T-cell (primary cell): Measurements from ENCODE around the gene MCM8. TPM values are rescaled to one million over a fixed set of nuclear protein-coding genes. Genes with fewer than 3 reads are reported as not detected.

Experiments
- ATAC-seq, 4 experiments: fragments of 200-7000 bp in 3 of 4; fragments of 150-1000 bp in 1 of 4; cut with Tn5 transposase; replicated peaks in 1 of 4; 1 replicate in 3 of 4; 2 replicates in 1 of 4; pipeline ENCODE4 v1.10.0; 2021; ENCODE audit warnings: moderate library complexity in 3 of 4, mild to moderate bottlenecking in 2 of 4, moderate number of reproducible peaks in 1 of 4
- CTCF ChIA-PET, 2 donors: fragments of 300-600 bp; sonication (Branson Sonifier 250); formaldehyde crosslinking; loops; one replicate each; lab custom pipeline; 2022; ENCODE audit warnings: antibody characterized with exemption in 2 of 2; lab: Charles Lee
- POLR2A ChIA-PET, 2 donors: fragments of 300-600 bp; sonication (Branson Sonifier 250); formaldehyde crosslinking; loops; one replicate each; lab custom pipeline; 2022; ENCODE audit warnings: antibody characterized with exemption in 2 of 2; lab: Charles Lee
- DNase-seq, 35 experiments: peaks; one replicate each; pipeline versions ENCODE4 v3.0.0 to v3.0.0-alpha.2; 2013 to 2023
- H3K27ac ChIP-seq: one replicate; pipeline ENCODE4 v1.5.1; 2013; ENCODE audit warnings: low read length
- H3K27me3 ChIP-seq, 2 experiments: replicated peaks in 1 of 2; 1 replicate in 1 of 2; 2 replicates in 1 of 2; pipeline versions ENCODE4 v1.6.1 to v1.7.0; 2013; ENCODE audit warnings: low read length in 1 of 2, mixed read lengths in 1 of 2; ENCODE audit not compliant: control insufficient read depth in 2 of 2, insufficient read depth in 2 of 2; ENCODE audit errors: extremely low read depth in 1 of 2
- H3K36me3 ChIP-seq, 2 donors: 1 replicate in 1 of 2; 2 replicates in 1 of 2; pipeline versions ENCODE4 v1.6.1 to v1.7.0; 2013; ENCODE audit warnings: low read length in 1 of 2; ENCODE audit not compliant: control insufficient read depth in 2 of 2, insufficient read depth in 1 of 2; ENCODE audit errors: extremely low read depth in 1 of 2
- H3K4me1 ChIP-seq, 2 experiments: 1 replicate in 1 of 2; 2 replicates in 1 of 2; pipeline versions ENCODE4 v1.6.1 to v1.7.0; 2013; ENCODE audit warnings: low read length in 2 of 2, mixed read lengths in 1 of 2; ENCODE audit not compliant: insufficient read depth in 2 of 2, control insufficient read depth in 1 of 2; ENCODE audit errors: extremely low read depth in 1 of 2
- H3K4me3 ChIP-seq, 2 donors: 1 replicate in 1 of 2; 2 replicates in 1 of 2; pipeline versions ENCODE4 v1.5.1 to v1.7.0; 2013; ENCODE audit warnings: mild to moderate bottlenecking in 2 of 2, low read length in 1 of 2, moderate library complexity in 1 of 2; ENCODE audit not compliant: control insufficient read depth in 1 of 2; ENCODE audit errors: extremely low read depth in 1 of 2
- H3K9me3 ChIP-seq: 2 replicates; pipeline ENCODE4 v1.7.0; 2013
- H3K27ac Mint-ChIP-seq, 2 donors: one replicate each; pipeline ENCODE4 v1.8.0; 2020 to 2021; ENCODE audit warnings: mild to moderate bottlenecking in 2 of 2, mixed read lengths in 2 of 2
- H3K27me3 Mint-ChIP-seq, 2 donors: one replicate each; pipeline ENCODE4 v1.8.0; 2021 to 2022; ENCODE audit warnings: mixed read lengths in 2 of 2
- H3K36me3 Mint-ChIP-seq: one replicate; pipeline ENCODE4 v1.8.0; 2021; ENCODE audit warnings: mixed read lengths
- H3K4me1 Mint-ChIP-seq, 3 donors: one replicate each; pipeline ENCODE4 v1.8.0; 2020 to 2022; ENCODE audit warnings: mixed read lengths in 3 of 3, mild to moderate bottlenecking in 1 of 3
- H3K4me3 Mint-ChIP-seq, 3 donors: one replicate each; pipeline ENCODE4 v1.8.0; 2020 to 2022; ENCODE audit warnings: mild to moderate bottlenecking in 3 of 3, mixed read lengths in 3 of 3, moderate library complexity in 3 of 3
- H3K9me3 Mint-ChIP-seq, 3 donors: one replicate each; pipeline ENCODE4 v1.8.0; 2020 to 2022; ENCODE audit warnings: mixed read lengths in 3 of 3
- WGBS: methylation state at CpG from one replicate; pipeline ENCODE4 v1.1.5; 2013; ENCODE audit warnings: missing lambda C conversion rate; ENCODE audit not compliant: insufficient coverage; 5-methylcytosine and 5-hydroxymethylcytosine counted together
- total RNA-seq, 35 experiments: library from RNA in 6 of 35; stranded (reverse) in 6 of 35; fragments of 120-200 nt in 1 of 35; gene quantifications; one replicate each; pipeline versions ENCODE4 v1.2.1 to v1.2.4 and lab custom pipeline; 2013 to 2026

MCM8 gene
- total RNA-seq, 5 donors from 2014 or later (not counting 1 experiment from before 2014, with no cell fraction given), result 4.4 to 8.3 (median 7.3) TPM

DNA sequence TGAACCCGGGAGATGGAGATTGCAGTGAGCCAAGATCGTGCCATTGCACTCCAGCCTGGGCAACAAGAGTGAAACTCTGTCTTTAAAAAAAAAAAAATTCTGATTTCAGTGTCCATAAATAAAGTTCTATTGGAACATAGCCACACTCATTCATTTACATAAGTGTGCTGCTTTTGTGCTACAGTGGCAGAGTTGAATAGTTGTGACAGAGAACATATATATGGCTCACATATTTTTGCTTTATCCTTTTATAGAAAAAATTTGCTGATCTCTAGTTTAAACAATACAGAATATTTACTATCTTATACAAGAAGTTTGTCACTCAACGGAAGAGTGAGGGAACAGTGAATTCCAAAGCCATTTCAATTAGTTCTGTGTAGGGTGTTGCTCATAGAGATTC, 18.0 kb downstream of the MCM8 start:
- H3K4me1 ChIP-seq, result no peaks in the 10 kb centered on the region
- no peaks in the 10 kb centered on the region for H3K27me3 ChIP-seq
- no peak overlapping the region for H3K27ac ChIP-seq
- H3K4me3 Mint-ChIP-seq, result no peak overlapping the region
- peaks cover 0 to 25% of the 10 kb centered on the region in 2 donors for H3K36me3 ChIP-seq
- 100% methylated on average over 1 of the region's 3 CpGs for WGBS
- no peaks in the 10 kb centered on the region for H3K9me3 ChIP-seq
- no peaks in the 10 kb centered on the region for H3K4me1 Mint-ChIP-seq
- no peak overlapping the region for H3K27ac Mint-ChIP-seq
- H3K36me3 Mint-ChIP-seq, result peaks cover 44% of the 10 kb centered on the region
- ATAC-seq (no peak), DNase-seq (no peak)
- no peaks in the 10 kb centered on the region for H3K27me3 Mint-ChIP-seq
- no peaks in the 10 kb centered on the region for H3K9me3 Mint-ChIP-seq
- H3K4me3 ChIP-seq, result no peak overlapping the region
- ChIA-PET POLR2A (interaction anchor here in 1 of 2 donors (0.6 kb wide), 1 partner anchor 42 kb away, joined by 3 read pairs; no protein-coding TSS in a partner anchor), CTCF (no interaction called here)

DNA sequence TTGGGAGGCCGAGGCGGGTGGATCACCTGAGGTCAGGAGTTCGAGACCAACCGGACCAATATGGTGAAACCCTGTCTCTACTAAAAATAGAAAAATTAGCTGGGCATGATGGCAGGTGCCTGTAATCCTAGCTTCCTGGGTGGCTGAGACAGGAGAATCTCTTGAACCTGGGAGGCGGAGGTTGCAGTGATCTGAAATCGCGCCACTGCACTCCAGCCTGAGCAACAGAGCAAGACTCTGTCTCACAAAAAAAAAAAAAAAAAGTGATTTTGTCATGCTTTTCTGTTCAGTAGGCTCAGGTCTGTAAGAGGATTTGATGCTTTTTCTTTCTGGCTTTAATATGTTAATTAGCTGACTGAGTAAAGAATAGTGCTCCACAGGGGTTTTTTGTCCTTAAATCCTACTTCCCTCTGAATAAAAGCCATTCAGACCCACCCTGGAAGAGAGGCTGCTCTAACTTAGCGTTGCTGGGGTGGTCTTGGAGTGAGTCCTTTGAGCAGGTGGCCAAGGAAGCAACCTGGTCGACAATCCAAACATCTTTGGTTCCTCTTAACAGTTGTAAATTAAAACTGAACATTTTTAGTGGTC, 19.0 kb downstream of the MCM8 start:
- peaks cover 44% of the 10 kb centered on the region for H3K36me3 Mint-ChIP-seq
- CTCF ChIA-PET, result no interaction called here

DNA sequence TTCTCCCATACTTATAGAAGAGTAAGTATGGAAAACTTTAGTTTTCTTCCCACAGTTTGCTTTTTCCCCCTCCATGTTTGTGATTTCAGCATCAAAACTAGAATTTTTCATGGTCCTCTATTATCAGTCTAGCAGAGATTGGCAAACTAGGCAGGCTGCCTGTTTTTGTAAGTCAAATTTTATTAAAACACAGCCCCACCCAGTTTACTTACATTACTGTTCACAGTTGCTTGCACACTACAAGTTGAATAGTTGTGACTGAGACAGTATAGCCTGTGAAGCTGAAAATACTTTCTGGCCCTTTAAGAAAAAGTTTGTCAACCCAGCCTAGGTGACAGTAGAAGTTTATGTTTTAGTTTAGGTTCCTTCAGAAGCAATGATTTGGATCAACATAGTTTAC, 19.5 kb downstream of the MCM8 start:
- Mint-ChIP-seq H3K9me3 (no peaks in the 10 kb centered on the region), H3K36me3 (peaks cover 40% of the 10 kb centered on the region), H3K4me3 (no peak overlapping the region), H3K4me1 (no peaks in the 10 kb centered on the region), H3K27me3 (no peaks in the 10 kb centered on the region), H3K27ac (no peak overlapping the region)
- Histone ChIP-seq H3K27me3 (no peaks in the 10 kb centered on the region), H3K4me3 (no peak overlapping the region), H3K36me3 (peaks cover 0 to 24% of the 10 kb centered on the region in 2 donors), H3K9me3 (no peaks in the 10 kb centered on the region), H3K4me1 (no peaks in the 10 kb centered on the region), H3K27ac (no peak overlapping the region)
- ChIA-PET CTCF (no interaction called here), POLR2A (no interaction called here)
- ATAC-seq (no peak), DNase-seq (no peak)

More for the DNA sequence above, 19.0 kb downstream of the MCM8 start:
- ATAC-seq (no peak), DNase-seq (no peak)
- no peaks in the 10 kb centered on the region for H3K9me3 Mint-ChIP-seq
- no peaks in the 10 kb centered on the region for H3K27me3 Mint-ChIP-seq
- POLR2A ChIA-PET, result interaction anchor here in 1 of 2 donors (0.7 kb wide), 1 partner anchor 45 kb away, joined by 3 read pairs; no protein-coding TSS in a partner anchor
- H3K36me3 ChIP-seq, result peaks cover 0 to 25% of the 10 kb centered on the region in 2 donors
- H3K27ac Mint-ChIP-seq, result no peak overlapping the region
- H3K9me3 ChIP-seq, result no peaks in the 10 kb centered on the region
- WGBS, result 99% methylated on average over 7 of the region's 9 CpGs
- no peaks in the 10 kb centered on the region for H3K4me1 ChIP-seq
- no peaks in the 10 kb centered on the region for H3K27me3 ChIP-seq
- no peaks in the 10 kb centered on the region for H3K4me1 Mint-ChIP-seq
- no peak overlapping the region for H3K27ac ChIP-seq
- H3K4me3 Mint-ChIP-seq, result no peak overlapping the region
- no peak overlapping the region for H3K4me3 ChIP-seq

DNA sequence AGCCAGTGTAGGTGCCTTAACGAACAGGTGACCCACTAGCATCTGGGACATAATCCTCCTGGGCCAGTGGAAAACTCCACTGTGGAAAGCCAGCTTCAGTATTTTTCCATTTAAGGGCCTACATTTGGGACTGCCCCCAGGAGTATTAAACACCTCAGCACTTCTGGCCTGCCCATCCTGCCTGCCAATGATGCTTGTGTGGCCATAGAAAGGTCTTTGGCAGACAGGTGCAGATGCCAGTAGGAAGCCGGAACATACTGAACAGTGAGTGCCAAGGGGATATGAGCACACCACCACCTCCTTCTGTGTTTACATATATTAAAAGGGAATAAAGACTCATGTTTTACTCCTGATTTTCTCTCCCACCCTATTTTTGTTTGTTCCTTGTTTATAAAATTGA, 19.9 kb downstream of the MCM8 start:
- 86% methylated on average over 1 of the region's 2 CpGs for WGBS
- no peak overlapping the region for H3K27ac Mint-ChIP-seq
- Histone ChIP-seq H3K27me3 (no peaks in the 10 kb centered on the region), H3K4me3 (no peak overlapping the region), H3K27ac (no peak overlapping the region), H3K9me3 (no peaks in the 10 kb centered on the region), H3K4me1 (no peaks in the 10 kb centered on the region), H3K36me3 (peaks cover 0 to 26% of the 10 kb centered on the region in 2 donors)
- H3K4me3 Mint-ChIP-seq, result no peak overlapping the region
- H3K9me3 Mint-ChIP-seq, result no peaks in the 10 kb centered on the region
- no peaks in the 10 kb centered on the region for H3K27me3 Mint-ChIP-seq
- no peaks in the 10 kb centered on the region for H3K4me1 Mint-ChIP-seq
- DNase-seq, result no peak
- ATAC-seq, result no peak
- CTCF ChIA-PET, result no interaction called here
- peaks cover 36% of the 10 kb centered on the region for H3K36me3 Mint-ChIP-seq
- POLR2A ChIA-PET, result no interaction called here

DNA sequence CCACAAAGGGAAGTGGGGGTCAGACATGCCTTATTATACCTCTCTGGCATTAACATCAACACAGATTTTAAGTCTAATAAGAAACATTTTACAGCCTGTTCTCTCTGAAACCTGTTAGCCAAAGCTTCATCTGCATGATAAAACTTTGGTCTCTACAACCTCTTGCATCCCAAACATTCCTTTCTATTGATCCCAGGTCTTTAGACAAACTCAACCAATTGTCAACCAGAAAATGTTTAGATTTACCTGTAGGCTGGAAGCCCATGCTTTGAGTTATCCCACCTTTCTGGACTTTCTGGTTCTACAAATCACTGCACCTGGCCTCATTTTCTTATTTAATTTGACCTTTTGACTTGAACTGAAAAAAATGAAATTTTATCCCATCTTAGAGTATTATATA, 20.8 kb downstream of the MCM8 start:
- H3K27me3 ChIP-seq, result no peaks in the 10 kb centered on the region
- H3K4me1 ChIP-seq, result no peaks in the 10 kb centered on the region
- ChIA-PET CTCF (no interaction called here), POLR2A (no interaction called here)
- Mint-ChIP-seq H3K27me3 (no peaks in the 10 kb centered on the region), H3K36me3 (peaks cover 28% of the 10 kb centered on the region), H3K27ac (no peak overlapping the region), H3K4me1 (no peaks in the 10 kb centered on the region), H3K9me3 (no peaks in the 10 kb centered on the region), H3K4me3 (no peak overlapping the region)
- no peak overlapping the region for H3K27ac ChIP-seq
- H3K4me3 ChIP-seq, result no peak overlapping the region
- DNase-seq, result no peak
- peaks cover 0 to 24% of the 10 kb centered on the region in 2 donors for H3K36me3 ChIP-seq
- no peaks in the 10 kb centered on the region for H3K9me3 ChIP-seq
- ATAC-seq, result no peak

DNA sequence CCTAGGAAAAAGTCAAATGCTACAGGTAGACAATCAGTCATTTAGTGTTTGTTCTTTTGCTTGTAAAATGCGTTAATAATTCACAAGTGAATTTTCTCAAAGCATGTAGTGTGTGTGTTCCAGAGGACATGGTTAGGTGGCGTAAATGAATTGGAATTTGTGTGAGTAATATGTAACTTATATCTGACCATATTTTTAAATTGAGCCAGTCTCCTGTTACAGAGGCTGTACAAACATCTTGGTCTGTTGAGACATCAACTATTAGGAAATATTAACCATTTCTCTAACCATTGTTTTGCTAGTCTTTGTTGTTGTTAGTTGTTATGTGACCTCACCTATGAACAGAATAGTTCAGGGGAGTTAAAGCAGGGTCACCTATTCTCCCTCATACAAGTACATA, 22.7 kb downstream of the MCM8 start:
- no CpG with 5 or more reads among the region's 2 CpGs for WGBS
- CTCF ChIA-PET, result no interaction called here
- no peak for ATAC-seq
- Mint-ChIP-seq H3K9me3 (no peaks in the 10 kb centered on the region), H3K4me3 (no peak overlapping the region), H3K27ac (no peak overlapping the region), H3K27me3 (no peaks in the 10 kb centered on the region), H3K4me1 (no peaks in the 10 kb centered on the region), H3K36me3 (peaks cover 17% of the 10 kb centered on the region)
- POLR2A ChIA-PET, result no interaction called here
- H3K4me1 ChIP-seq, result no peaks in the 10 kb centered on the region
- no peak overlapping the region for H3K27ac ChIP-seq
- no peaks in the 10 kb centered on the region for H3K27me3 ChIP-seq
- no peak overlapping the region for H3K4me3 ChIP-seq
- no peak for DNase-seq
- no peaks in the 10 kb centered on the region for H3K9me3 ChIP-seq
- peaks cover 0 to 24% of the 10 kb centered on the region in 2 donors for H3K36me3 ChIP-seq

DNA sequence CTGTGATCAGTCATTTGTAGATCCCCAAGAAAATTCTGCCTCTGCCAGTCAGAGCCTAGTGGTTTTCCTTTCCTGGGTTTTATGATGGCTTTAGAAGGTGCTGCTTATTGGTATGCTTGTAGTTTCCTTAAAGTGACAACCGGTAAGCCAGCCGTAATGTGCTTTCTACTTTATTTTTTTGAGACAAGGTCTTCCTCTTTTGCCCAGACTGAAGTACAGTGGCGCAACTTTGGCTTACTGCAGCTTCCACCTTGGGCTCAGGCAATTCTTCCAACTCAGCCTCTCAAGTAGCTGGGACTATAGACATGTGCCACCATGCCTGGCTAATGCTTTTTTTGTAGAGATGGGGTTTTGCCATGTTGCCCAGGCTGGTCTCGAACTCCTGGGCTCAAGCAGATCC, 23.5 kb downstream of the MCM8 start:
- no peak overlapping the region for H3K4me3 Mint-ChIP-seq
- H3K36me3 ChIP-seq, result peaks cover 2 to 20% of the 10 kb centered on the region in 2 donors
- H3K27ac ChIP-seq, result no peak overlapping the region
- 86% methylated on average over 1 of the region's 4 CpGs for WGBS
- no peaks in the 10 kb centered on the region for H3K9me3 Mint-ChIP-seq
- H3K9me3 ChIP-seq, result no peaks in the 10 kb centered on the region
- H3K4me1 ChIP-seq, result no peaks in the 10 kb centered on the region
- no peak for DNase-seq
- H3K4me1 Mint-ChIP-seq, result no peaks in the 10 kb centered on the region
- H3K27me3 ChIP-seq, result no peaks in the 10 kb centered on the region
- no peaks in the 10 kb centered on the region for H3K27me3 Mint-ChIP-seq
- H3K4me3 ChIP-seq, result no peak overlapping the region
- CTCF ChIA-PET, result no interaction called here
- peaks cover 24% of the 10 kb centered on the region for H3K36me3 Mint-ChIP-seq
- POLR2A ChIA-PET, result no interaction called here
- H3K27ac Mint-ChIP-seq, result no peak overlapping the region
- no peak for ATAC-seq
